Kidney epithelial cell (primary cell): Measurements from ENCODE around the gene PTPRJ. TPM values are rescaled to one million over a fixed set of nuclear protein-coding genes. Genes with fewer than 3 reads are reported as not detected.

Source experiments
- DNase-seq: peaks from one replicate; pipeline ENCODE4 v3.0.0-alpha.2; 2010; ENCODE audit warnings: low read depth
- H3K27me3 ChIP-seq: 2 replicates; pipeline ENCODE4 v1.6.0; 2011; ENCODE audit warnings: low read length; ENCODE audit not compliant: control insufficient read depth, insufficient read depth
- H3K36me3 ChIP-seq: 2 replicates; pipeline ENCODE4 v1.5.1; 2011; ENCODE audit warnings: low read length; ENCODE audit not compliant: control insufficient read depth, insufficient read depth
- H3K4me3 ChIP-seq: 2 replicates; pipeline ENCODE4 v1.5.1; 2011; ENCODE audit warnings: low read depth, mild to moderate bottlenecking, control low read depth, low read length
- CTCF ChIP-seq: IDR thresholded peaks from 2 replicates; pipeline ENCODE4 v1.5.1; 2011; ENCODE audit warnings: mild to moderate bottlenecking, moderate library complexity, low read length, control low read depth, inconsistent platforms; ENCODE audit not compliant: insufficient read depth, poor library complexity, severe bottlenecking
- total RNA-seq: library from RNA; depleted of rRNA; stranded (reverse); fragments of >200 nt; gene quantifications from 2 replicates; pipeline ENCODE4 v1.2.3, GENCODE V29; 2015

PTPRJ gene
- total RNA-seq, 1 donor from 2014 or later, result 42.3 TPM

- TF ChIP-seq CTCF, result no peak
- no peak for DNase-seq
- Histone ChIP-seq H3K27me3 (no peaks in the 10 kb centered on the region), H3K36me3 (no peaks in the 10 kb centered on the region), H3K4me3 (no peak overlapping the region)
Observed at GRCh38 chr11:48044577-48044976, 64.2 kb downstream of the PTPRJ start.

DNA sequence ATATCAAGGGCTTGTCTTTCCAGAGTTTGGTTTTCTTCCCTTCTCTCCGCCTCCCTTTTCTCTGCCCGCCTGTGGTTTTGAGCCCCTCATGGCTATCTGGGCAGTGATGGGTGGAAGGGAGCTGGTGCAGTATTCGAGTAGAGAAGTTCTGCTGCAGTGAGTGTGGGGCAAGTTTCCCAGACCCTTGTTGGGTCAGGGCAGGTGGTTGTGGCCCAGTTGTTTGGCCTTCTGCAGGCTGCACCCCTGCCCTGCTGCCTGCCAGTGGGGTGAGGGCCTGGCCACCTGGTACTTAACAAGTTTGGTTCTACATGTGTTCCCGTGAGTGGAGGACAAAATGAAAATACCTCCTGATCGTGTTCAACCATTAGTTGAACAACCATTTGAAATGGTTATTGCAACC lies 65.2 kb downstream of the PTPRJ start:
- Histone ChIP-seq H3K4me3 (no peak overlapping the region), H3K27me3 (no peaks in the 10 kb centered on the region), H3K36me3 (no peaks in the 10 kb centered on the region)
- TF ChIP-seq CTCF, result no peak
- DNase-seq, result no peak

GRCh38 chr11:48047616-48048015 lies 67.3 kb downstream of the PTPRJ start:
- no peak for TF ChIP-seq CTCF
- Histone ChIP-seq H3K36me3 (no peaks in the 10 kb centered on the region), H3K4me3 (no peak overlapping the region), H3K27me3 (no peaks in the 10 kb centered on the region)
- DNase-seq, result peak; percentile 45

- no peak for TF ChIP-seq CTCF
- H3K4me3 ChIP-seq, result no peak overlapping the region
- no peaks in the 10 kb centered on the region for H3K36me3 ChIP-seq
- no peak for DNase-seq
- no peaks in the 10 kb centered on the region for H3K27me3 ChIP-seq
Observed at GRCh38 chr11:48049036-48049435, 68.7 kb downstream of the PTPRJ start.

DNA sequence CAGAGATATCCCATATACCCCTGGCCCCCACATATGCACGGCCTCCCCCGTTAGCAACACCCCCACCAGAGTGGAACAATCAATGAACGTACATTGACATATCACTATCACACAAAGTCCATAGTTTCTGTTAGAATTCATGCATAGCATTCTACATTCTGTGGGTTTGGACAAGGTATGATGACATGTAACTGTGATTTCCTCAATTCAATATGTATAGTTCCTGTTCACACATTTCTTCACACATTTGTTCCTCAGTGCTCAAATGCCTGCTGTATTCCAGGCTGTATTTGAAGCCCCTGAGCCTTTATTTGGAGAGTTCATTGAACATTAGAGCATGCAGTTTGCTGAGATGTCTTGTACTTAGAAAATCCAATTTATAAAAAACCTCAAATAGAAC lies 69.9 kb downstream of the PTPRJ start:
- DNase-seq, result no peak
- Histone ChIP-seq H3K36me3 (no peaks in the 10 kb centered on the region), H3K27me3 (no peaks in the 10 kb centered on the region), H3K4me3 (no peak overlapping the region)
- TF ChIP-seq CTCF, result no peak

DNA sequence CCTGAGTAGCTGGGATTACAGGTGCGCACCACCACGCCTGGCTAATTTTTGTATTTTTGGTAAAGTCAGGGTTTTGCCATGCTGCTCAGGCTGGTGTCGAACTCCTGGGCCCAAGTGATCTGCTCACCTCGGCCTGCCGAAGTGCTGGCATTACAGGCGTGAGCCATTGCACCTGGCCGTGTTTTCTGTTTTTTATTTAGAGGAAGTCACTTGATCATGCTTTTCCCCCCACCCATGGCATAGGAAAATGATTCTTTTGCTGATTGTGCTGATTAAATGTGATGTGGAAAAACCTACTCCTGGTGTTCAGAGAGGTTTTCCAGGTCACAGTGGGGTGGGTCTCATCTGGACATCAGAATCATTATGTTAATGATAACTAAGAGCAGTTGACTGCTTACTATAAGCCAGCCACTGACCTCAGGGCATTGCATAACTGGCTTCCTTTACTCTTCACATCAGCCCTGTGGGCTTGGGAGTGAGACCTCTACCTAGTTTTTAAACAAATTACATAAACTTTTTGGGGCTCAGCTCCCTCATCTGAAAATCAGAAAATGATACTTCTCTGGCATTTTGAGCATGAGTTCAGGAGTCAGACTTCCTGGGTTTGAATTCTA lies 71.0 kb downstream of the PTPRJ start:
- no peak for DNase-seq
- no peak for TF ChIP-seq CTCF
- H3K36me3 ChIP-seq, result no peaks in the 10 kb centered on the region
- H3K4me3 ChIP-seq, result no peak overlapping the region
- H3K27me3 ChIP-seq, result no peaks in the 10 kb centered on the region
